GM12892 (cell line): ENCODE data around the gene OXNAD1.

ENCODE experiments used
- POLR2A ChIP-seq: IDR thresholded peaks from 2 replicates; pipeline ENCODE4 v1.6.1; 2011; ENCODE audit warnings: low read depth, low read length, control low read depth
- POLR2AphosphoS5 ChIP-seq: IDR thresholded peaks from 2 replicates; pipeline ENCODE4 v1.6.1; 2011; ENCODE audit warnings: low read depth, low read length, control low read depth

DNA sequence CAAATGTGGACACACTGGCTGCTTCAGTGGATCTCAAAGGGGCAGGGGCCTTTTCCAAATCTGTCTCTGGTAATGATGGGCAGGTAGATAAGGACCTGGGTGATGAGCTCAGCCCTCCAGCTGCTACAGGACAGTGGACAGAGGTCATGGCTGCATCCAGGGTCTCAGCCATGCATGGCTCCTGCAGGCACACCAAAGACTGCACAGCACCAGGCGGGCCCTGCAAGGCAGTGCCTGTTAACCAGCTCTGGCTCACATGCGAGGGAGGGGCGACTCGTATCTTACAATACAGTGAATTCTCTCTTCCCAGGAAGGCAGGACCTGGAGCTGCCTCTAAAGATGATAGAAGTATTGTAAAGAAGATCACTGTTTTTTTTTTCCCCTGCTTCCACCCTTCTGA is 58.7 kb downstream of the OXNAD1 start:
- TF ChIP-seq POLR2AphosphoS5 (no peak), POLR2A (0 out of 2 replicates have a peak, but pooled peaks have one; percentile 36)
